Measurements from ENCODE around the gene CLK2. TPM values are rescaled to one million over a fixed set of nuclear protein-coding genes. Genes with fewer than 3 reads are reported as not detected.
A peak's percentile ranks its signal among the peaks of the same experiment; 100 is the strongest.

CLK2 gene
- total and polyA plus RNA-seq, 9 of the 15 experiments (the other 6 are each of a cell fraction or from before 2014, with no cell fraction given), result 13.5 to 81.4 (median 39.6) TPM

DNA sequence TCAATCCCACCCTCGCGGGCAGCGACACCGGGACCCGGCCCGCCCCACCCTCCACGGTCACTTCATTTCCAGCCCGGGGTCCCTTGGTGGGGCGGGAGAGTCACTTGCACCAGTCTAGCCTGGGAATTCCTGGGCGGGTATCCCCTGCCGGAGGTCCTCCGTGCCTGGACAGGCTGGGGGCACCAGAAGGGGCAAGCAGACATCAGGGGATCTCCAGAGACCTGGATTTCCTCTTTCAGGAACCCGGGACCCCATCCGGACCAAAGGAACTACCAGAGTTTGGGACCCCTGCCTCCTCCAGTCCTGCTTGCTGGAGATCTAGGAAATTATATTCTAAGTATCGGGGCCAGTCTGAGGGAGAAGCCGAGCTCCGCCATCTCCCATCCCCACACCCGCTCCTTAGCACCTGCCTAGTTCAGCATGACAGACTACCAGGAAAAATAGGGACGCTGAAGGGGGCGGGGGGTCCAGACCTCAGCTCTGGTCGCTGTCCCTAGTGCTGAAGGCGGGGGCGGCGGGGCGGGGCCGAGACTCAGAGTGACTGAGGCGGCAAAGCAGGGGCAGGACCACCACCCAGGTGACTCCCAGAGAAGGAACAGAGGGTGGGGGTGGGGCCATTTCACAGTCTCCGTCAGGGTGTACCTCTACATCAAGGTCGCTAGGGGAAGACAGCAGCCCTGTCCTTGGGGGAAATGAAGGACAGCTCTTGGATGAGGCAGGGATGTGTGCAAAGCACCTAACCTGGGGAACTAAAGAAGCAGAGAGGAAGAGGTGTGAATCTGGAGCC, 4.8 kb upstream of the CLK2 start (continued):
- peak in 1 of 2 experiments; percentile 59; a peak in 3 of 4 replicates for TF ChIP-seq MAZ (CRISPR knock-in tag; conservative IDR thresholded peaks at IDR 0.05 in 1 of 2, IDR thresholded peaks at IDR 0.05 in 1 of 2)
- TF ChIP-seq ARID4B (CRISPR knock-in tag; IDR thresholded peaks at IDR 0.05), result peak; percentile 78
- no peak for TF ChIP-seq TRIM28 (IDR thresholded peaks at IDR 0.05)
- TF ChIP-seq PRPF4 (IDR thresholded peaks at IDR 0.05; ENCODE audit: insufficient read depth, low read depth, low read length, poor library complexity, severe bottlenecking), result no peak
- TF ChIP-seq EHMT2 (IDR thresholded peaks at IDR 0.05), result peak; percentile 93
- TF ChIP-seq NCOA1 (IDR thresholded peaks at IDR 0.05; ENCODE audit: low read depth), result peak; percentile 55; the same call in 1 of the 2 replicates
- no peak for TF ChIP-seq THRA (IDR thresholded peaks at IDR 0.05)
- no peak for TF ChIP-seq RBM34 (IDR thresholded peaks at IDR 0.05; ENCODE audit: borderline replicate concordance, insufficient read depth, low read length)
- TF ChIP-seq HDAC1 (IDR thresholded peaks at IDR 0.05), result peak in 1 of 2 experiments; percentile 65; a peak in 1 of 4 replicates
- no peak for TF ChIP-seq HEY1 (CRISPR knock-in tag; IDR thresholded peaks at IDR 0.05; ENCODE audit: borderline replicate concordance)
- 0 out of 2 replicates have a peak, but pooled peaks have one; percentile 27 for TF ChIP-seq SMC3 (conservative IDR thresholded peaks at IDR 0.05; ENCODE audit: insufficient read depth, low read depth, low read length)
- TF ChIP-seq, protein P1, sequence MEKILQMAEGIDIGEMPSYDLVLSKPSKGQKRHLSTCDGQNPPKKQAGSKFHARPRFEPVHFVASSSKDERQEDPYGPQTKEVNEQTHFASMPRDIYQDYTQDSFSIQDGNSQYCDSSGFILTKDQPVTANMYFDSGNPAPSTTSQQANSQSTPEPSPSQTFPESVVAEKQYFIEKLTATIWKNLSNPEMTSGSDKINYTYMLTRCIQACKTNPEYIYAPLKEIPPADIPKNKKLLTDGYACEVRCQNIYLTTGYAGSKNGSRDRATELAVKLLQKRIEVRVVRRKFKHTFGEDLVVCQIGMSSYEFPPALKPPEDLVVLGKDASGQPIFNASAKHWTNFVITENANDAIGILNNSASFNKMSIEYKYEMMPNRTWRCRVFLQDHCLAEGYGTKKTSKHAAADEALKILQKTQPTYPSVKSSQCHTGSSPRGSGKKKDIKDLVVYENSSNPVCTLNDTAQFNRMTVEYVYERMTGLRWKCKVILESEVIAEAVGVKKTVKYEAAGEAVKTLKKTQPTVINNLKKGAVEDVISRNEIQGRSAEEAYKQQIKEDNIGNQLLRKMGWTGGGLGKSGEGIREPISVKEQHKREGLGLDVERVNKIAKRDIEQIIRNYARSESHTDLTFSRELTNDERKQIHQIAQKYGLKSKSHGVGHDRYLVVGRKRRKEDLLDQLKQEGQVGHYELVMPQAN (IDR thresholded peaks at IDR 0.05; ENCODE audit: borderline replicate concordance), result peak; percentile 65; the same call in 1 of the 2 replicates
- TF ChIP-seq SIN3A (IDR thresholded peaks at IDR 0.05; ENCODE audit: borderline replicate concordance in 2 of 2, control insufficient read depth in 1 of 2, low read depth in 2 of 2, low read length in 2 of 2), result peak; percentile 76 to 96; a peak in 3 of 4 replicates
- TF ChIP-seq, protein P2, sequence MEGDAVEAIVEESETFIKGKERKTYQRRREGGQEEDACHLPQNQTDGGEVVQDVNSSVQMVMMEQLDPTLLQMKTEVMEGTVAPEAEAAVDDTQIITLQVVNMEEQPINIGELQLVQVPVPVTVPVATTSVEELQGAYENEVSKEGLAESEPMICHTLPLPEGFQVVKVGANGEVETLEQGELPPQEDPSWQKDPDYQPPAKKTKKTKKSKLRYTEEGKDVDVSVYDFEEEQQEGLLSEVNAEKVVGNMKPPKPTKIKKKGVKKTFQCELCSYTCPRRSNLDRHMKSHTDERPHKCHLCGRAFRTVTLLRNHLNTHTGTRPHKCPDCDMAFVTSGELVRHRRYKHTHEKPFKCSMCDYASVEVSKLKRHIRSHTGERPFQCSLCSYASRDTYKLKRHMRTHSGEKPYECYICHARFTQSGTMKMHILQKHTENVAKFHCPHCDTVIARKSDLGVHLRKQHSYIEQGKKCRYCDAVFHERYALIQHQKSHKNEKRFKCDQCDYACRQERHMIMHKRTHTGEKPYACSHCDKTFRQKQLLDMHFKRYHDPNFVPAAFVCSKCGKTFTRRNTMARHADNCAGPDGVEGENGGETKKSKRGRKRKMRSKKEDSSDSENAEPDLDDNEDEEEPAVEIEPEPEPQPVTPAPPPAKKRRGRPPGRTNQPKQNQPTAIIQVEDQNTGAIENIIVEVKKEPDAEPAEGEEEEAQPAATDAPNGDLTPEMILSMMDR (IDR thresholded peaks at IDR 0.05 in 2 of 3, conservative IDR thresholded peaks at IDR 0.05 in 1 of 3; ENCODE audit: insufficient read depth in 2 of 3, low read depth in 1 of 3, low read length in 3 of 3), result peak; percentile 29 to 43 (median 40); a peak in 2 of 6 replicates
